GM12801 (cell line): ENCODE measurements around the gene FAM193A.

Source experiments
- TF ChIP-seq, protein P1 (sequence below): IDR thresholded peaks from one replicate; pipeline ENCODE4 v1.5.1; 2011; ENCODE audit warnings: control low read depth; ENCODE audit not compliant: insufficient read length; ENCODE audit errors: extremely low read depth

FAM193A gene

GRCh38 chr4:2646396-2647149 is 110.1 kb downstream of the FAM193A start:
- TF ChIP-seq, protein P1, sequence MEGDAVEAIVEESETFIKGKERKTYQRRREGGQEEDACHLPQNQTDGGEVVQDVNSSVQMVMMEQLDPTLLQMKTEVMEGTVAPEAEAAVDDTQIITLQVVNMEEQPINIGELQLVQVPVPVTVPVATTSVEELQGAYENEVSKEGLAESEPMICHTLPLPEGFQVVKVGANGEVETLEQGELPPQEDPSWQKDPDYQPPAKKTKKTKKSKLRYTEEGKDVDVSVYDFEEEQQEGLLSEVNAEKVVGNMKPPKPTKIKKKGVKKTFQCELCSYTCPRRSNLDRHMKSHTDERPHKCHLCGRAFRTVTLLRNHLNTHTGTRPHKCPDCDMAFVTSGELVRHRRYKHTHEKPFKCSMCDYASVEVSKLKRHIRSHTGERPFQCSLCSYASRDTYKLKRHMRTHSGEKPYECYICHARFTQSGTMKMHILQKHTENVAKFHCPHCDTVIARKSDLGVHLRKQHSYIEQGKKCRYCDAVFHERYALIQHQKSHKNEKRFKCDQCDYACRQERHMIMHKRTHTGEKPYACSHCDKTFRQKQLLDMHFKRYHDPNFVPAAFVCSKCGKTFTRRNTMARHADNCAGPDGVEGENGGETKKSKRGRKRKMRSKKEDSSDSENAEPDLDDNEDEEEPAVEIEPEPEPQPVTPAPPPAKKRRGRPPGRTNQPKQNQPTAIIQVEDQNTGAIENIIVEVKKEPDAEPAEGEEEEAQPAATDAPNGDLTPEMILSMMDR: no peak

- TF ChIP-seq, protein P1: no peak
Measured at GRCh38 chr4:2647403-2648158, 111.1 kb downstream of the FAM193A start.

DNA sequence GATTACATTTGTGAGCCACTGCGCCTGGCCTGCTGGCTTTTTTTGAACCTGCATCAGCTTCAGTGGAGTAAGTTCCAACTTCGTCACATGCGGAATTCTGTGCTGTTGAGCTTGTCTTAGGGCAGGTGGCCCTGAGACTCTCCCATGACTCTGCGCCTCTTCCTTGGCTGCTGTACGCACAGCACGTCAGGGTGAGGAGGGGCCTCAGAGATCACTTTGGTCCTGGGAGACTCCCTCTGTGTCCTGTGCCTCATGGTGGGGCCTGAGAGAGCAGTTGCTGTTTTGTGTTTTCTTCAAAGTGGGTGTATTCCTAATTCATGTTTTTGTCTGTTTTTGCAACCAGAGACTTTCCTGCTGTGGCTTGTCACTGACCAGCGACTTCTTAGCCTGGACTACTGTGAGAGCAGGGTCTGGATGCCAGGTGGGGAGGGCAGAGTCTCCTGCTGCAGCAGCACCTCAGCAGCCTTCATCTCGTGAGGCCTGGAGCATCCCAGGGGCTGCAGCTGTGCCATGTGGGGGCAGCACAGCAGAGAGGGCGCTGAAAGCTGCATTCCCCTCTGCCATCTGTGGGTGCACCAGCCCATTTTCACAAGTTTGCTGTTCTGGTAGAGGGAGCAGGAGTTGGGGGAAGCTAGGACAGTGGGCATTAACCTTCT is 111.8 kb downstream of the FAM193A start:
- TF ChIP-seq, protein P1: no peak

- TF ChIP-seq, protein P1: no peak
Measured at GRCh38 chr4:2649604-2650114, 113.2 kb downstream of the FAM193A start.

DNA sequence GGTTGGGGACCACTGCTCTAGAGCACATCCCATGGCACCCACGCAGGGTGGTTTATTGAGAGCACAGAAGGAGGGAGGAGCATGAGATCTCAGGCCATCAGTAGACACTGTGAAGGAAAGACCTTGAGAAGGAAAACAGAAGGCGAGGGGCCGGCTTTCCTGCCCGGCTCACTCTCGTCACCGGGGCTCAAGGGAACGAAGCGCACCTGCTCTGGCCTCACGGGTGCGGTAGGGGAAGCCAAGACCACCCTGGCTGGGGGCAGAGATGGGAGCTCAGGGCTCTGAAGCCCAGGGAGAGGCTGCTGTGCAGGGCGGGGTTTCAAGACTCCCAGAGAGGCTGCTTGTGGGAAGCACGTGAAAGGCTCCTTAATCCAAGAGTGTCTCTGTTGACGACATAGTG is 113.8 kb downstream of the FAM193A start:
- TF ChIP-seq, protein P1: no peak

DNA sequence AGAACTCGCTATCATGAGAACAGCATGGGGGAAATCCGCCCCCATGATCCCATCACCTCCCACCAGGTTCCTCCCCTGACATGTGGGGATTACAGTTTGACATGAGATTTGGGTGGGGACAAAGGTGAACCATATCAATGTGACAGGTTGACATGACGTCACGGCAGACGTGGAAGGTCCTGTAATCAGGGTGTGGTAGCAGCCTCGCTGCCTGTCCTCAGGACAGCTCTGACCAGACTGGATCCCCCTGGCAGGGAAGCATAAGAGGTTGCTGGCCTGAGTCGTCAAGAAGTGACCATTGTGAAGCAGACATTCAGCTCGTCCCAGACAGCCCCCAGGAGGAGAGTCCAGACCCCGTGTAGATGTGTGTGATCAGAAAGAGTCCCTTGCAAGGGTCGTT is 115.1 kb downstream of the FAM193A start:
- TF ChIP-seq, protein P1: no peak

DNA sequence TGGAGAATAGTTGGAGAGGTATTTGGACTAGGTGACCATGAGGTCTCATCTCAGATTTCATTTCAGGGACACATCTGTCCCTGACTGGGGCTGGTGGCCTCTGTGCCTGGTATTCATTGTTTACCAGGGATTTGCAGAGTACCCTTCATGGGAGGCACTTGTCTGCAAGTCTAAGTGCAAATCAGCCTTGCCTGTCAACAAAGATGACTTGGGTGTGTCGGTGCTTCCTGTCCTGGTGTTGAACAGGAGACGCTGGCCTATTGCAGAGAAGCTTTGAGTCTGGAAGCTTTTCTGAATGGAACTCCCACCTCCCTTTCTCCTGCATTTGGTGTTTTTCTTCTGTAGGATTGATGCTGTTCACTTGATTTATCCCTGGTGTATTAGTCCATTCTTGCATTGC is 115.6 kb downstream of the FAM193A start:
- TF ChIP-seq, protein P1: no peak
